ENCODE measurements around the gene SH3BP4. TPM values are rescaled to one million over a fixed set of nuclear protein-coding genes. Genes with fewer than 3 reads are reported as not detected.

The SH3BP4 gene
- total RNA-seq, 1 donor from 2014 or later, result 51.7 TPM

DNA sequence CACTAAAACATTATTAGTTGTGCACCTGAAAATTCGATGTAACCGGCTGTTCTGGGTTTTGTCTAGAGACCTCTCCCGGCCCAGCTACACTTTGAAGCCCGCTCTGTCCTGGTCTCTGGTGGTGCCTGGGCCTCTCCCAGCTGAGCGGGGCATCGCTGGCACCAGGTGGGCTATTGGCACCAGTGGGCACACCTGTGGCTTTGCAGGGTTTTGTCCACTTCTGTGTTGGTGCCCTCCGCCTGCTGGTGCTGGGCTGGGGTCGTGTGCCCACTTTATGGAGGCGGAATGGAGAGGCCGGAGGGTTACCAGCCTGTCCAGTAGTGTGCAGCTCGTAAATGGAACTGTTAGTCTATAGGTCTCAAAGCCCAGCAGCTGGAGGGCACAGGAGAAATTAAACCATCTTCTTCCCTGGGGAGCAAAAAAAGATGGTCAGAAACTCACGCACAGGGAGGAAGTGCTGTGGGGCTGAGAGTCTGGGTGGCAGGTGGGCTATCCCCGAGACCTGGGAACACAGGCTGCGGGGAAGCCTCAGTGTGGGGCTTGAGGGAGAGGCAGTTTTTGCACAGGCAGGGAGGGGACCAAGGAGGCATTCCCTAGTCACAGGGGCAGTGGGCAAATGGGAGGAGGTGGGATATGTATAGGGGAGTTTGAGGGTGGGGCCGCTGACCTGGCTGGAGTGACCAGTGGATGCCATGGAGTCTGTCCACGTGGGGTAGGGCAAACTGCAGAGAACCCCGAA is 30.4 kb downstream of the SH3BP4 start:
- no peak for DNase-seq (ENCODE audit: low spot score)

GRCh38 chr2:234983011-234983726 is 31.4 kb downstream of the SH3BP4 start:
- DNase-seq (ENCODE audit: low spot score), result no peak

DNA sequence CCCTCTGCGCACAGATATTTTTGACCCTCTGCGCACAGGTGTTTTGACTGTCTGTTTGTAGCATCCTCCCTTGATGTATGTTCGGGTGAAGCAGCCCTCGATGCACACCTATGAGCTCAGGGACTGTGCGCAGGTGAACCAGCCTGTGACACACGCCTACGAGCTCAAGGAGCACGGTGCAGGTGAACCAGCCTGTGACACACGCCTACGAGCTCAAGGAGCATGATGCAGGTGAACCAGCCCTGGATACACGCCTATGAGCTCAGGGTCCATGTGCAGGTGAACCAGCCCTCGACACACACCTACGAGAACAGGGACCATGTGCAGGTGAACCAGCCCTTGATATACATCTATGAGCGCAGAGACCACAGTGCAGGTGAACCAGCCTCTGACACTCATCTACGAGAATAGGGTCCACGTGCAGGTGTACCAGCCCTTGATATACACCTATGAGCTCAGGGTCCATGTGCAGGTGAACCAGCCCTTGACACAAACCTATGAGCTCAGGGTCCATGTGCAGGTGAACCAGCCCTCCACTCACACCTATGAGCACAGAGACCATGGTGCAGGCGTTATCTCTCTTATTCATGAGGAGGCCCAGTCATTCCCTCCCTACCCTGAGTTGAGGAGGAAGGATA is 33.9 kb downstream of the SH3BP4 start:
- no peak for DNase-seq (ENCODE audit: low spot score)

DNA sequence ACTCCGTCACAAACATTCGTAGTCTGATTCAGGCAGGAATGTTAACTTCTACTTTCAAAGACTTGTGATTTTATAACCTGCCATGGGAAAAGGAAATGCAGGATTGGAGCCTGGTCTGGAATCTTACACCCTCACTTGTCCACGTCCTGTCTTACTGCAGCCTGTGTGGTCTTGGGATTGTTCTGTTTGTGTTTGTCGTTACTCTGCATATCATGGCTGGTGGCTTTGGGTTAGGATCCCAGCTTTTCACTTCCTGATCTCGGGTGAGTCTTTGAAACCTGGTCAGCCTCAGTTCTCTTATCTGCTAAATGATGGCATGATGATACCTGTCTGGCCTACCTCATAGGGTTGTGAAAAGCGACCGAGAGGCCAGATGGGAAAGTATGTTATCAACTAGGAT is 34.6 kb downstream of the SH3BP4 start:
- DNase-seq (ENCODE audit: low spot score), result no peak

DNA sequence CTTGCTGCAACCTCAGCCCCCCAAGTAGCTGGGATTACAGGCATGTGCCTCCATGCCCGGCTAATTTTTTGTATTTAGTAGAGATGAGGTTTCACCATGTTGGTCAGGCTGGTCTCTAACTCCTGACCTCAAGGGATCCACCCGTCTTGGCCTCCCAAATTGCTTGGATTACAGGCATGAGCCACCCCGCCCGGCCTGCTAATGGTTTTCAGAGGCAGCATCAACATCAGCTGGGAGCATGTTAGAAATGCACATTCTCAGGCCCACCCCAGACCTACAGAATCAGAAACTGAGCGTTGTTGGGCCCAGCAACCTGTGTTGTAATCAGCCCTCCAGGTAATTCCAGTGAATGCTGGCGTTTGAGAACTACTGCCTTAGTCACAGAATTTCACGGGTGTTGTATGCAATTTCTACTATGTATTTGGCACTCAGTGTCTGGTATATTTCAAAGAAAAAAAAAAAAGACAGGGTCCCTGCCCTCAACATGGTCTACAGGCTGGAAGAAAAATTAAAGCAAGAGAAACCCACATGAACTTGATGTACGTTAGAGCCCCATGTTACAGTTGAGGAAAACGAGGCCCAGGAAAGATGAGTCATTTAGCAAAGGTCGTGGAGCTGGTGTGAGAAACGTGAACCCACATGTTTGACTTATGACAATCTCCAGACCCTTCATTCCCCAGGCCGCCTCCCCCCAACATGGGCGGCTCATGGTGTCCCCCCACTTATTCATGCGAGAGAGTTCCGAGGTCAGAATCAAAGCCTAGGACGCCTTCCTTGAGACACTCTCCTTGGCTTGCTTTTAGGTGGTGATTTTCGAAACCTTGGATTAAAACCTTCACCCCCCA is 35.3 kb downstream of the SH3BP4 start:
- DNase-seq (ENCODE audit: low spot score), result no peak

DNA sequence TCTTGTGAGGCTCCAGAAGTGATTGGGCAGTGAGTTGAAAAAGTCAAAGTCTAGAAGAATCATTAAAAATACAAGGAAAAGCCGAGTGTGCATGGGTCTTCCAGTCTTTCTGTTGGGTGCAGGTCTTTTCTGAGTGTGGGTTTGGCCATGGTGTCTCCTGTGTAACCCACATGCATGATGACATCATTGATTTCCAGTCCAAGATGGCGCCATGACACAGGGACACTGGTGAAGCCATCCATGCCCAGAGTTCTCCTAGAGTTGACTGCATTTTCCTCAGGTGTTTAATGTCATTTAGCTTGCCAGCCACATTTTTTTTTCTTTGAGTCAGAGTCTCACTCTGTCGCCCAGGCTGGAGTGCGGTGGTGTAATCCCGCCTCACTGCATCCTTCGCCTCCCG is 35.9 kb downstream of the SH3BP4 start:
- no peak for DNase-seq (ENCODE audit: low spot score)

DNA sequence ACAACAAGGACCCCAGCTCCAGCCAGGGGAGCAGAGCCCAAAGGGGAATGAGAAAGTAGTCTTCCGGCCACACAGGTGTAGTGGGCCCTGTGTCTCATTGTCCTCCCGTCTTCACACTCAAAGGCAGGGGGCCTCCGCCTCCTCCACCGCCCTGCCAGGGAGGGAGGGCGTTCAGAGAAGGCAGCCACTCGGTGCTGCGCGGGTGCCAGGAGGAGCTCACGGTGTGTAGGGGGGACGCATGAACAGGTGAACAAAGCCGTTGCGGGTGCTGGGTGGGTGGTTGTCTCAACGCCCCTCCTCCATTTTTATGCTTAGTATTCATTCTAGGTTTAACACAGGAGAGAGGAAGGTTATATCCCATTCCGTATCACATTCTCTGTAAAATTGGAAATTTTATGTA is 36.7 kb downstream of the SH3BP4 start:
- DNase-seq (ENCODE audit: low spot score), result no peak

GRCh38 chr2:234989183-234989701 is 37.4 kb downstream of the SH3BP4 start:
- peak; percentile 93 for DNase-seq (ENCODE audit: low spot score)

- no peak for DNase-seq (ENCODE audit: low spot score)
These were observed 38.5 kb downstream of the SH3BP4 start for GRCh38 chr2:234990300-234990699.

GRCh38 chr2:234991290-234991689 is 39.5 kb downstream of the SH3BP4 start:
- no peak for DNase-seq (ENCODE audit: low spot score)

- DNase-seq (ENCODE audit: low spot score), result no peak
These were observed 40.0 kb downstream of the SH3BP4 start for GRCh38 chr2:234991793-234992192.

DNA sequence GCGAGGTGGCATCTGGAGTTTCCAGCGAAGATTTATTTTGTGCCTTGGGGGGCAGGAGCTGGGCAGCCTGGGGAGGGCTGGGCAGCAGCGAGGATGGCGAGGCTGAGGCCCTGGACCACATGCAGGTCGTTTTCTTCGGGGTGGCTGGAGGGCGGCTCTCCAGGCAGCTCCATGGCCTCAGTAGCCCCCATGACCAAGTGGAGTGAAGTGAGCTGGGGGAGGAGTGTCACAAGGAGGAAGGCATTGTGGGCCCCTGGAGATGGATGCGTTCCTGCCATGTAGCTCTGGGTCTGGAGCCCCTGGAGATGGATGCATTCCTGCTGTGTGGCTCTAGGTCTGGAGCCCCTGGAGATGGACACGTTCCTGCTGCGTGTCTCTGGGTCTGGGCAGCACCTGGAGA is 40.4 kb downstream of the SH3BP4 start:
- DNase-seq (ENCODE audit: low spot score), result no peak

DNA sequence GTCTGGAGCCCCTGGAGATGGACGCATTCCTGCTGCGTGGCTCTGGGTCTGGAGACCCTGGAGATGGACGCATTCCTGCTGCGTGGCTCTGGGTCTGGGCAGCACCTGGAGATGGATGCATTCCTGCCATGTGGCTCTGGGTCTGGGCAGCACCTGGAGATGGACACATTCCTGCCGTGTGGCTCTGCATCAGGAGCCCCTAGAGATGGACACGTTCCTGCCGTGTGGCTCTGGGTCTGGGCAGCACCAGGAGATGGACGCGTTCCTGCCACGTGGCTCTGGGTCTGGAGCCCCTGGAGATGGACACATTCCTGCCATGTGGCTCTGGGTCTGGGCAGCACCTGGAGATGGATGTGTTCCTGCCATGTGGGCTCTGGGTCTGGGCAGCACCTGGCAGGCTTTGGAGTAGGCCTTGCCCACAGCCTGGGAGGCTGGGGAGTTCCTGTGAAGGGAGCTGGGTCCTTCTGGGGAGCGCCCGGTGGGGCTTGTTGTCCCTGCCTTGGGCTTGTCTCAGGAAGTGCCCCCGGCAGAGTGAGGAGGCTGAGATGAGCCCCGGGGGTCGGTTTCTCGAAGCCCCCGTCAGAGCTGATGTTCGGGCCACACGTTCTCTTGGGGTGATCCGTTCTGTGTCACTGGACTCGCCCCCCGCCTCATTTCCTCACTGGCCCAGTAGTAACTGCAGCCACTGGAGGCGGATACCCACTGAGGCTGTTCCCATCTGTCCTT is 41.0 kb downstream of the SH3BP4 start:
- DNase-seq (ENCODE audit: low spot score), result no peak

DNA sequence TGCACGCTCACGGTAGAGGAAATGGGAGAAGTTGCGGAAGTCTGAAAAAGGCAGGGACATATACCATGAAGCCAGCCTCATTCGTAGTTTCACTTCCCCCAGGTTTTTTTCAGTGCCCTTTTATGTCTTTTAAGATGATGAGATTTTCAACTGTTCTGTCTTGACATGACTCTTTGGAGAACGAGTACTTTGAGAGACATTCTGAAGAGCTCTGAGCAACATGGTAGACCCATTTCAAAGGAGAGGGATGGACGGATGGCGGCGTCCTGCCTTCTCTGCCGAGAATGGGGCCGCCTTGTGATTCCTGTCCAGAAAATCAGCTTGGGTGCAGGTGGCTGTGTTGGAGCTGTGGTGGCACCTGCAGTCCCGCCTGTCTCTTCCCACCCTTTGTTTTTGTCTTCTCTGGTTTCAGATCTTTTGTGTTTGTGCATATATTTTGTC is 41.7 kb downstream of the SH3BP4 start:
- DNase-seq (ENCODE audit: low spot score), result no peak

GRCh38 chr2:234994438-234995321 is 42.9 kb downstream of the SH3BP4 start:
- DNase-seq (ENCODE audit: low spot score), result no peak

DNA sequence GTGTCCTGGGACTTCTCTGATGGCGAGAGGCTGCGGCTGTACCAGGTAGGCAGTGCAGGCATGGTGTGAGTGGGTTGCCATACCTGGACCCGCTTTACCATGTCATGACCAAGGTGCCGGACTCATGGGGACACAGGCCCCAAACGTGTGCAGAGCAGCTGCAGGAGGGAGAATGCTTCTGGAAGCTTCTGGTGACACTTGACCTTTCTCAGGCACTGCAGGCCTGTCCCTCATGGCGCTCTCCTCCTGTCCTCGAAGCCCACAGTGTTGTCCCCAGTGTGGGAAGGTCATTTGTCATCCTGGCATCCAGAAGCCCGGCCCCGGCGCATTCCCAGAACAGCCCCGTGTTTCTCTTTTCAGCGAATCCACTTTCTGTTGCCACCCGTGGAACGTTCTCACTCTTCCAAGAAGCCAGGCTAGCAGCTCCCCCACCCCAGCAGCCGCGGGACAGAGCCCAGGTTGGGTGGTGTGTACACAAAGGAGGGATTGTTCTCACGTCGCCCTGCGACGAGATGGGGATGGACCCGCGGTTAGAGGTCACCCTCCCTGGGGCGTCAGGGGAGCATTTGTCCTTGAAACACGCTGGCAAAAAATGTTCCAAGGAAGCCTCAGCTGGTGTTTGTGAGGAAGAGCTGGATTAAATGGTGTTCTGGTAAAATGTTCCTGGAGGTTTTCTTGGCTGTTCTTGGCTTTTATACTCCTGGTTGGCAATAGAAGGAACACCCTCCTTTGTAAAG is 43.7 kb downstream of the SH3BP4 start:
- no peak for DNase-seq (ENCODE audit: low spot score)

- DNase-seq (ENCODE audit: low spot score), result no peak
These were observed 44.5 kb downstream of the SH3BP4 start for GRCh38 chr2:234996069-234996940.

GRCh38 chr2:234996941-234997270 is 45.1 kb downstream of the SH3BP4 start:
- no peak for DNase-seq (ENCODE audit: low spot score)
